Sigmoid colon (tissue), 7 donors: ENCODE data around the gene MLC1. TPM values are rescaled to one million over a fixed set of nuclear protein-coding genes. Genes with fewer than 3 reads are reported as not detected.

Source experiments
- DNase-seq: peaks from one replicate; pipeline ENCODE4 v3.0.0-alpha.2; 2019
- H3K27ac ChIP-seq, 4 donors: fragments of 200-600 bp; sonication (generic); one replicate each; pipeline ENCODE4 v1.5.1; 2016 to 2019; ENCODE audit warnings: mild to moderate bottlenecking in 1 of 4
- H3K27me3 ChIP-seq, 3 donors: fragments of 200-600 bp; sonication (generic); one replicate each; pipeline ENCODE4 v1.5.1; 2019; ENCODE audit warnings: mild to moderate bottlenecking in 1 of 3
- H3K36me3 ChIP-seq, 4 donors: fragments of 200-600 bp; sonication (generic); one replicate each; pipeline ENCODE4 v1.5.1; 2016 to 2019
- H3K4me1 ChIP-seq, 4 donors: fragments of 200-600 bp; sonication (generic); one replicate each; pipeline ENCODE4 v1.5.1; 2017 to 2019
- H3K4me3 ChIP-seq, 4 donors: fragments of 200-600 bp; sonication (generic); one replicate each; pipeline ENCODE4 v1.5.1; 2017 to 2019; ENCODE audit warnings: mild to moderate bottlenecking in 2 of 4, moderate library complexity in 1 of 4
- H3K9me3 ChIP-seq, 4 donors: fragments of 200-600 bp in 3 of 4; sonication (generic) in 3 of 4; one replicate each; pipeline versions ENCODE4 v1.5.1 to v1.6.1; 2013 to 2019
- CTCF ChIP-seq, 4 experiments: fragments of 450-650 bp in 3 of 4; fragments of 200-600 bp in 1 of 4; IDR thresholded peaks; one replicate each; pipeline ENCODE4 v1.5.1; 2016 to 2019; ENCODE audit warnings: antibody characterized with exemption in 4 of 4, mild to moderate bottlenecking in 3 of 4, moderate library complexity in 2 of 4
- EP300 ChIP-seq, 4 donors: sonication (generic); formaldehyde crosslinking; IDR thresholded peaks; one replicate each; pipeline ENCODE4 v1.6.1; 2017; ENCODE audit warnings: antibody characterized with exemption in 4 of 4
- POLR2A ChIP-seq, 2 donors: fragments of 450-650 bp; IDR thresholded peaks; one replicate each; pipeline ENCODE4 v1.6.1; 2016; ENCODE audit warnings: antibody characterized with exemption in 2 of 2, mild to moderate bottlenecking in 2 of 2, moderate library complexity in 2 of 2
- POLR2AphosphoS5 ChIP-seq, 4 donors: sonication (generic); formaldehyde crosslinking; IDR thresholded peaks; one replicate each; pipeline ENCODE4 v1.6.1; 2017; ENCODE audit warnings: antibody characterized with exemption in 4 of 4
- WGBS, 2 donors: extraction: QIAGEN DNeasy Blood & Tissue Kit; methylation state at CpG; one replicate each; pipeline ENCODE4 v1.1.7; 2013; 5-methylcytosine and 5-hydroxymethylcytosine counted together
- intact Hi-C: fragments of 100-400 bp; cut with DNase I; formaldehyde crosslinking; loops from one replicate; pipeline ENCODE4 v1.15.1; 2023
- polyA plus RNA-seq, 3 donors: library from polyadenylated mRNA; stranded (reverse); fragments of 200-250 nt; gene quantifications; one replicate each; pipeline ENCODE4 v1.2.3, GENCODE V29; 2013
- total RNA-seq, 4 donors: library from RNA; depleted of rRNA; stranded (reverse); fragments of >200 nt; gene quantifications; one replicate each; pipeline ENCODE4 v1.1.0, GENCODE V29; 2016
- donor health status: healthy with polysubstance abuse.
- donor health status: Bipolar disorder and iron deficiency.
- donor health status: healthy.

Gene MLC1
- total and polyA plus RNA-seq, 7 donors, result 0.14 to 0.23 (median 0.16) TPM; not detected in 4

- WGBS, 2 donors, result 78 to 88% methylated on average over 12 of the region's 12 CpGs
- intact Hi-C loops, result no loop called here
- no peak for DNase-seq
- TF ChIP-seq POLR2A (IDR thresholded peaks at IDR 0.05) (no peak), CTCF (IDR thresholded peaks at IDR 0.05) (no peak), EP300 (IDR thresholded peaks at IDR 0.05) (no peak)
- H3K9me3 ChIP-seq, result peaks cover 0 to 2% (median 0%) of the 10 kb centered on the region in 4 donors
- peaks cover 0 to 31% (median 0%) of the 10 kb centered on the region in 3 donors for H3K27me3 ChIP-seq
- H3K4me3 ChIP-seq, result no peak overlapping the region
- no peak overlapping the region for H3K27ac ChIP-seq
- H3K4me1 ChIP-seq, result no peaks in the 10 kb centered on the region
- no peaks in the 10 kb centered on the region for H3K36me3 ChIP-seq
These were observed 37.0 kb downstream of the MLC1 start for GRCh38 chr22:50048061-50048765.

- Histone ChIP-seq H3K4me3 (no peak overlapping the region), H3K27me3 (peaks cover 0 to 31% (median 0%) of the 10 kb centered on the region in 3 donors), H3K9me3 (no peaks in the 10 kb centered on the region), H3K36me3 (no peaks in the 10 kb centered on the region), H3K4me1 (no peaks in the 10 kb centered on the region), H3K27ac (no peak overlapping the region)
- TF ChIP-seq POLR2AphosphoS5 (IDR thresholded peaks at IDR 0.05) (no peak), POLR2A (IDR thresholded peaks at IDR 0.05) (no peak), CTCF (IDR thresholded peaks at IDR 0.05) (no peak), EP300 (IDR thresholded peaks at IDR 0.05) (no peak)
- WGBS, 2 donors, result 87 to 92% methylated on average over 16 of the region's 16 CpGs
- no peak for DNase-seq
- intact Hi-C loops, result no loop called here
These were observed 37.9 kb downstream of the MLC1 start for GRCh38 chr22:50047346-50047745.

- H3K4me1 ChIP-seq, result no peaks in the 10 kb centered on the region
- H3K9me3 ChIP-seq, result no peaks in the 10 kb centered on the region
- intact Hi-C loops, result no loop called here
- TF ChIP-seq CTCF (IDR thresholded peaks at IDR 0.05), result no peak
- TF ChIP-seq EP300 (IDR thresholded peaks at IDR 0.05), result no peak
- no peak for TF ChIP-seq POLR2A (IDR thresholded peaks at IDR 0.05)
- no peak for TF ChIP-seq POLR2AphosphoS5 (IDR thresholded peaks at IDR 0.05)
- DNase-seq, result peak; percentile 47
- H3K27me3 ChIP-seq, result peaks cover 0 to 31% (median 0%) of the 10 kb centered on the region in 3 donors
- 64 to 85% methylated on average over 27 of the region's 27 CpGs for WGBS, 2 donors
- H3K4me3 ChIP-seq, result no peak overlapping the region
- no peaks in the 10 kb centered on the region for H3K36me3 ChIP-seq
- no peak overlapping the region for H3K27ac ChIP-seq
These were observed 38.6 kb downstream of the MLC1 start for GRCh38 chr22:50046481-50047245.

- intact Hi-C loops, result no loop called here
- 71 to 81% methylated on average over 19 of the region's 19 CpGs for WGBS, 2 donors
- no peak overlapping the region for H3K4me3 ChIP-seq
- no peaks in the 10 kb centered on the region for H3K4me1 ChIP-seq
- TF ChIP-seq CTCF (IDR thresholded peaks at IDR 0.05), result no peak
- TF ChIP-seq POLR2AphosphoS5 (IDR thresholded peaks at IDR 0.05), result no peak
- TF ChIP-seq POLR2A (IDR thresholded peaks at IDR 0.05), result no peak
- TF ChIP-seq EP300 (IDR thresholded peaks at IDR 0.05), result no peak
- H3K27ac ChIP-seq, result no peak overlapping the region
- H3K9me3 ChIP-seq, result no peaks in the 10 kb centered on the region
- peaks cover 0 to 31% (median 0%) of the 10 kb centered on the region in 3 donors for H3K27me3 ChIP-seq
- DNase-seq, result no peak
- H3K36me3 ChIP-seq, result no peaks in the 10 kb centered on the region
These were observed 39.2 kb downstream of the MLC1 start for GRCh38 chr22:50046019-50046415.
